ENCODE data around the gene SEMA5A.

SEMA5A gene

GRCh38 chr5:9545992-9546851 lies at the start of gene SEMA5A:
Gene SEMA5A, minus strand, starts transcription at chr5:9546075. Its CDS starts 166,129 bp downstream, at chr5:9379946.
- peak; percentile 68 for DNase-seq (ENCODE audit: low read depth, low spot score)
- TF ChIP-seq CTCF (IDR thresholded peaks at IDR 0.05; ENCODE audit: low read depth, low read length), result peak; percentile 11
- peak within 1 kb of the TSS; percentile 79 for H3K4me3 ChIP-seq (ENCODE audit: low read depth, low read length)
- in situ Hi-C loops (cut with HindIII; ENCODE audit: low sequenced_read_pairs), result no loop called here

GRCh38 chr5:9594913-9595312 lies 49.0 kb upstream of the SEMA5A start:
- no peak overlapping the region for H3K4me3 ChIP-seq (ENCODE audit: low read depth, low read length)
- TF ChIP-seq CTCF (IDR thresholded peaks at IDR 0.05; ENCODE audit: low read depth, low read length), result no peak
- in situ Hi-C loops (cut with HindIII; ENCODE audit: low sequenced_read_pairs), result no loop called here
- DNase-seq (ENCODE audit: low read depth, low spot score), result no peak

GRCh38 chr5:9589049-9589835 lies 43.4 kb upstream of the SEMA5A start:
- no peak overlapping the region for H3K4me3 ChIP-seq (ENCODE audit: low read depth, low read length)
- in situ Hi-C loops (cut with HindIII; ENCODE audit: low sequenced_read_pairs), result no loop called here
- TF ChIP-seq CTCF (IDR thresholded peaks at IDR 0.05; ENCODE audit: low read depth, low read length), result no peak
- no peak for DNase-seq (ENCODE audit: low read depth, low spot score)

GRCh38 chr5:9588254-9588653 lies 42.4 kb upstream of the SEMA5A start:
- H3K4me3 ChIP-seq (ENCODE audit: low read depth, low read length), result no peak overlapping the region
- TF ChIP-seq CTCF (IDR thresholded peaks at IDR 0.05; ENCODE audit: low read depth, low read length), result no peak
- no peak for DNase-seq (ENCODE audit: low read depth, low spot score)
- in situ Hi-C loops (cut with HindIII; ENCODE audit: low sequenced_read_pairs), result no loop called here

GRCh38 chr5:9587135-9587534 lies 41.3 kb upstream of the SEMA5A start:
- no peak for TF ChIP-seq CTCF (IDR thresholded peaks at IDR 0.05; ENCODE audit: low read depth, low read length)
- H3K4me3 ChIP-seq (ENCODE audit: low read depth, low read length), result no peak overlapping the region
- DNase-seq (ENCODE audit: low read depth, low spot score), result no peak
- in situ Hi-C loops (cut with HindIII; ENCODE audit: low sequenced_read_pairs), result no loop called here

- TF ChIP-seq CTCF (IDR thresholded peaks at IDR 0.05; ENCODE audit: low read depth, low read length), result no peak
- in situ Hi-C loops (cut with HindIII; ENCODE audit: low sequenced_read_pairs), result no loop called here
- no peak overlapping the region for H3K4me3 ChIP-seq (ENCODE audit: low read depth, low read length)
- no peak for DNase-seq (ENCODE audit: low read depth, low spot score)
These were observed 36.5 kb upstream of the SEMA5A start for GRCh38 chr5:9582406-9582805.
